Ovary (tissue), 9 donors: ENCODE measurements around the gene OVCA2. TPM values are rescaled to one million over a fixed set of nuclear protein-coding genes. Genes with fewer than 3 reads are reported as not detected.

Source experiments
- DNase-seq, 5 donors: peaks; one replicate each; pipeline ENCODE4 v3.0.0-alpha.2; 2019 to 2020
- H3K27ac ChIP-seq, 2 donors: fragments of 200-600 bp; one replicate each; pipeline versions ENCODE4 v1.5.1 to v1.8.0; 2019 to 2022
- H3K27me3 ChIP-seq: fragments of 200-600 bp; one replicate; pipeline ENCODE4 v1.8.0; 2022
- H3K36me3 ChIP-seq: fragments of 200-600 bp; sonication (generic); one replicate; pipeline ENCODE4 v1.5.1; 2019
- H3K4me1 ChIP-seq: one replicate; pipeline ENCODE4 v1.8.1; 2013; ENCODE audit warnings: mild to moderate bottlenecking, moderate library complexity; ENCODE audit not compliant: insufficient read depth
- H3K4me3 ChIP-seq: fragments of 200-600 bp; sonication (generic); one replicate; pipeline ENCODE4 v1.5.1; 2017
- H3K9me3 ChIP-seq, 2 donors: fragments of 200-600 bp in 1 of 2; sonication (generic) in 1 of 2; one replicate each; pipeline versions ENCODE4 v1.5.1 to v1.8.1; 2013 to 2019; ENCODE audit warnings: mild to moderate bottlenecking in 1 of 2, moderate library complexity in 1 of 2
- EP300 ChIP-seq: sonication (generic); formaldehyde crosslinking; IDR thresholded peaks from one replicate; pipeline ENCODE4 v1.6.1; 2017; ENCODE audit warnings: antibody characterized with exemption
- POLR2A ChIP-seq: fragments of 450-650 bp; IDR thresholded peaks from one replicate; pipeline ENCODE4 v1.6.1; 2017; ENCODE audit warnings: antibody characterized with exemption, mild to moderate bottlenecking, moderate library complexity
- WGBS, 3 donors: extraction: QIAGEN DNeasy Blood & Tissue Kit in 1 of 3; methylation state at CpG; one replicate each; pipeline versions ENCODE4 v1.1.5 to v1.1.7; 2013 to 2017; 5-methylcytosine and 5-hydroxymethylcytosine counted together
- intact Hi-C, 4 donors: fragments of 100-400 bp; cut with DNase I; formaldehyde crosslinking; loops; one replicate each; pipeline versions ENCODE4 v1.11.0 to v1.15.1; 2022 to 2023
- polyA plus RNA-seq, 2 donors: library from polyadenylated mRNA; stranded (reverse); fragments of 200-250 nt in 1 of 2; fragments of 350-450 nt in 1 of 2; fragmentation: Illumina TruSeq in 1 of 2; extraction: RNeasy Lipid Tissue Mini Kit (QIAGEN cat#74804) in 1 of 2; gene quantifications; one replicate each; pipeline ENCODE4 v1.2.3, GENCODE V29; 2013 to 2014
- total RNA-seq, 7 donors: library from RNA; depleted of rRNA in 2 of 7; stranded (reverse); fragments of >200 nt in 2 of 7; fragmentation: NEBNext Ultra II Directional in 3 of 7; extraction: Animal tissue kit (Norgen Biotek cat#: 25700) in 3 of 7; gene quantifications; one replicate each; pipeline versions ENCODE4 v1.1.0 to v1.2.4, GENCODE V29; 2016 to 2023
- TF ChIP-seq, protein P1 (sequence below), 3 donors: fragments of 450-650 bp in 2 of 3; fragments of 200-600 bp in 1 of 3; IDR thresholded peaks; one replicate each; pipeline versions ENCODE4 v1.5.1 to v1.8.0; 2016 to 2022; ENCODE audit warnings: antibody characterized with exemption in 3 of 3, mild to moderate bottlenecking in 1 of 3
- donor health status: DM: no; HTN: no; CAD: no; lungs with moderate emphysema.
- donor health status: DM: no; HTN: no; CAD: no.
- donor health status: Bipolar disorder and iron deficiency.
- donor health status: DM: yes; HTN: yes; CAD: no.
- donor health status: DM: no; HTN: no; CAD: no.
- donor health status: DM: yes; HTN: yes; CAD: no.

OVCA2 gene
- total and polyA plus RNA-seq, 9 donors = 13.2 to 28.3 (median 21.2) TPM

DNA sequence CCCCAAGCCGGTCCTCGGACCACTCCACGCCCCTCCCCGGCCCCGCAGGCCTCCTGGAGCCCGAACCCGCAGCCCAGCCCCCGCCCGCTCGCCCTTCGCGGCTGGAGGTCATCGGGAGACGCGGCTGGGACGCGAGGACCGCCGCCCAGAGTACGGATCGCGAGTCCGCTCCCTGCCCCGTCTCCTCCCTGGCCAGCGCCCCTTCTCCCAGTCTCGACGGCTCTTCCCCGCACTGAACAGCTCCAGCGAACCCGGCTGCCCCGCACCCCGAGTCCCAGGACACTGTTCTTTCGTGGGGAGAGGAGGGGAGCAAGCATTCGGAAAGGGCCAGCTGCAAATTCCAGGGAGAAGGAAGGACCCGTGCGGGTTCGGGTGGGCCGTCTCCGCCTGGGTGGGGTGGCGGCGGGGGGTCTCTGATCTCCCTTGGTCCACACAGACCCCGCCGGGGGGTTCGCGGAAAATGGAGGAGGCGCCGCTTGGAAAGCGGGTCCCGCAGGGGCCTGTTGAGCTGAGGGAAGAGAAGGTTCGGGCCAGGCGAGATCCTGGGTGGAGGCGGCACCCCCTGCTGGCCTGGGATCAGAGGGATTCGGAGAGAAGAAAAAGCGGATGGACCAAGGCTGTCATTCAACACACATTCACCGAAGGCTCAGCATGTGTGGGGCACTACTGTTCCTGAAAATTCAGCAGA is 16.1 kb upstream of the OVCA2 start:
- Histone ChIP-seq H3K27me3 (no peaks in the 10 kb centered on the region), H3K4me1 (peaks cover 5% of the 10 kb centered on the region), H3K27ac (no peak overlapping the region), H3K4me3 (peak overlapping the region; percentile 30), H3K9me3 (no peaks in the 10 kb centered on the region), H3K36me3 (no peaks in the 10 kb centered on the region)
- peak; percentile 76 to 86 (median 79) for DNase-seq
- intact Hi-C loops = loop anchor here in 3 of 4 donors (1.0 to 10.0 kb wide), 5 partner anchors 117 to 371 kb away; partner anchors contain the start of gene TLCD2 (in 1 of the 3)
- no peak for TF ChIP-seq EP300
- TF ChIP-seq, protein P1, sequence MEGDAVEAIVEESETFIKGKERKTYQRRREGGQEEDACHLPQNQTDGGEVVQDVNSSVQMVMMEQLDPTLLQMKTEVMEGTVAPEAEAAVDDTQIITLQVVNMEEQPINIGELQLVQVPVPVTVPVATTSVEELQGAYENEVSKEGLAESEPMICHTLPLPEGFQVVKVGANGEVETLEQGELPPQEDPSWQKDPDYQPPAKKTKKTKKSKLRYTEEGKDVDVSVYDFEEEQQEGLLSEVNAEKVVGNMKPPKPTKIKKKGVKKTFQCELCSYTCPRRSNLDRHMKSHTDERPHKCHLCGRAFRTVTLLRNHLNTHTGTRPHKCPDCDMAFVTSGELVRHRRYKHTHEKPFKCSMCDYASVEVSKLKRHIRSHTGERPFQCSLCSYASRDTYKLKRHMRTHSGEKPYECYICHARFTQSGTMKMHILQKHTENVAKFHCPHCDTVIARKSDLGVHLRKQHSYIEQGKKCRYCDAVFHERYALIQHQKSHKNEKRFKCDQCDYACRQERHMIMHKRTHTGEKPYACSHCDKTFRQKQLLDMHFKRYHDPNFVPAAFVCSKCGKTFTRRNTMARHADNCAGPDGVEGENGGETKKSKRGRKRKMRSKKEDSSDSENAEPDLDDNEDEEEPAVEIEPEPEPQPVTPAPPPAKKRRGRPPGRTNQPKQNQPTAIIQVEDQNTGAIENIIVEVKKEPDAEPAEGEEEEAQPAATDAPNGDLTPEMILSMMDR (IDR thresholded peaks at IDR 0.05) = peak; percentile 19 to 63 (median 60)
- WGBS, 3 donors = 1% methylated on average over 55 of the region's 55 CpGs

DNA sequence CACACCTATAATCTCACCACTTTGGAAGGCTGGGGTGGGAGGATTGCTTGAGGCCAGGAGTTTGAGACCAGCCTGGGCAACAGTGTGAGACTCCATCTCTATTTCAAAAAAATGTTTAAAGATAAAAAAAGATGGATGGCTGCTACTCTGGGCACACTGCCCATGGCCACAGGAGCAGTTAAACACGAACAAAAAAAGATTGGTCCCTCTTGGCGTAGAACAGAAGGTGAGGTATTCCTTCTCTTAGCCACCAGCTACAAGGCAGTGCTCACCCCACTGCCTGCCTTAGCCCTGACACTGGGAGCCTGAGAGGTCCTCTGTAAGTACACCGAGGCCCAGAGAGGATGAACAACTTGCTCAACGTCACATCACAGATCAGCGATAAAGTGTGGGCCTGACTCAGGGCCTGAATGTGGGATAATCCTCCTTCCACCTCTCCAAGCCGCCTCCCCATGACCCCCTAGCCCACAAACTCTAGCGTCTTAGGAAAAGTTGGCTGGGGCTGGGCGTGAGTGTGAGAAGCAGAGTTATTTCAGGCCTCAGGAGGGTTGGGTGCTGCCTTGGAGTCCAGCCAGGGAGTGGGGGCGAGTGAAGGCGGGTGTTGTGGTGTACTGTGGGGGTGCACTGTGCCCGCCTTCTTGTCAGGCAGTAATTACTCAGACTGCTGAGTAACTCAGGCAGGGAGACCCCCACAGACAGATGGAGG is 14.1 kb upstream of the OVCA2 start:
- H3K4me1 ChIP-seq = peaks cover 6% of the 10 kb centered on the region
- intact Hi-C loops = loop anchor here in 3 of 4 donors (2.0 to 10.0 kb wide), 4 partner anchors 119 to 373 kb away; partner anchors contain the start of gene TLCD2 (in 1 of the 3)
- no peak overlapping the region for H3K27ac ChIP-seq
- H3K27me3 ChIP-seq = no peaks in the 10 kb centered on the region
- no peaks in the 10 kb centered on the region for H3K9me3 ChIP-seq
- peak in 1 of 5 donors; percentile 36 for DNase-seq
- no peak overlapping the region for H3K4me3 ChIP-seq
- H3K36me3 ChIP-seq = no peaks in the 10 kb centered on the region
- TF ChIP-seq, protein P1 (IDR thresholded peaks at IDR 0.05) = no peak
- TF ChIP-seq EP300 = no peak
- TF ChIP-seq POLR2A = no peak
- WGBS, 3 donors = 42 to 53% (median 44%) methylated on average over 11 of the region's 11 CpGs

DNA sequence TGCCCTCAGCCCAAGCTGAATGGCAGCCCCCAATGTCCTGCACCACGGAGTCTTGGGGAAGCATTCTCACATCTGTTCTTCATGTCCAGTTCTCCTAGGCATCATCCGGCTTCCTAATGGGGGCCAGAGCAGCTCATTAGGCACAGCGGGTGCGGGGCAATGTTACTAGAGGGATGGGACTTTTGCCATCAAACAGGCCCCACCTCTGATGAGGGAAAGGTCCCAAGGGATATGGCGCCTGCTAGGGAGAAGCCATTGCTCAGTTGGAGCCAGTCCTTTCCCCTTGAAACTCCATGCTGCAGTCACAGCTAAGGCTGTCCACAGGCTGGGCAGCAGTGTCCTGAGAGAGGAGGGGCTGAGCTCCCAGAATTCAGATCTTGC is 13.6 kb upstream of the OVCA2 start:
- TF ChIP-seq EP300 (no peak), POLR2A (no peak)
- TF ChIP-seq, protein P1 (IDR thresholded peaks at IDR 0.05) = no peak
- H3K27ac ChIP-seq = no peak overlapping the region
- intact Hi-C loops = loop anchor here in 3 of 4 donors (2.0 to 10.0 kb wide), 4 partner anchors 119 to 373 kb away; partner anchors contain the start of gene TLCD2 (in 1 of the 3)
- no peak overlapping the region for H3K4me3 ChIP-seq
- 75 to 81% (median 81%) methylated on average over 5 of the region's 5 CpGs for WGBS, 3 donors
- peak in 1 of 5 donors; percentile 17 for DNase-seq
- H3K4me1 ChIP-seq = peaks cover 6% of the 10 kb centered on the region
- H3K36me3 ChIP-seq = no peaks in the 10 kb centered on the region
- H3K27me3 ChIP-seq = no peaks in the 10 kb centered on the region
- H3K9me3 ChIP-seq = no peaks in the 10 kb centered on the region

DNA sequence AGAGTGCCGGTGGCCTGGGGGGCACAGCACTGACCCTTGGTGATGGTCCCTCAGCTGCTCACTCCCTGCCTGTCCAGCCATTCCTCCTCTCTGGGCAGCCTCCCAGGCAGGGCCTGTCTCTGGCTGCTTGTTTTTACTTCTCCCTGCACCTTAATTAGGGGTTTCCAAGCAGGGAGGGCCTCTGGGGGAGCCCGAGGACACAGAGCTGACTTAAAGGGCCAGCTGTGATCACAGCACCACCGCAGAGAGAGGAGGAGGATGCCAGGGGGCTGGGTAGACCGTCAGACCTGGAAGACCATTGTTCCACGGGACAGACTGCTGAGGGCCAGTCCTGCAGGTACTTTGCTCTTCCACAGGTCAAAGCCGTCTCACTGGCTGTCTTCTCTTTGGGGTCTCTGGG is 13.1 kb upstream of the OVCA2 start:
- Histone ChIP-seq H3K27me3 (no peaks in the 10 kb centered on the region), H3K4me3 (no peak overlapping the region), H3K4me1 (peaks cover 6% of the 10 kb centered on the region), H3K9me3 (no peaks in the 10 kb centered on the region), H3K36me3 (no peaks in the 10 kb centered on the region), H3K27ac (no peak overlapping the region)
- intact Hi-C loops = loop anchor here in 3 of 4 donors (2.0 to 10.0 kb wide), 4 partner anchors 120 to 374 kb away; partner anchors contain the start of gene TLCD2 (in 1 of the 3)
- 33 to 49% (median 37%) methylated on average over 6 of the region's 6 CpGs for WGBS, 3 donors
- DNase-seq = peak in 1 of 5 donors; percentile 24
- no peak for TF ChIP-seq EP300
- TF ChIP-seq, protein P1 (IDR thresholded peaks at IDR 0.05) = no peak
- TF ChIP-seq POLR2A = no peak
